HFF-Myc (cell line): ENCODE measurements around the gene DIP2C.
"Not testable (repeated sequence)": the region's sequence is repeated elsewhere in the genome, so short reads cannot be mapped to it uniquely, and the experiment has no call there.

Experiments
- DNase-seq: peaks from one replicate; pipeline ENCODE4 v3.0.0-alpha.2; 2011; ENCODE audit warnings: low read depth; ENCODE audit errors: extremely low read depth
- H3K4me3 ChIP-seq: replicated peaks from 2 replicates; pipeline ENCODE4 v1.5.1; 2011; ENCODE audit warnings: low read depth, mild to moderate bottlenecking, control low read depth, low read length
- CTCF ChIP-seq: IDR thresholded peaks from 2 replicates; pipeline ENCODE4 v1.5.1; 2012; ENCODE audit warnings: mild to moderate bottlenecking, low read depth, low read length, control low read depth; ENCODE audit errors: missing control alignments

The DIP2C gene

GRCh38 chr10:324593-324992, 364.9 kb downstream of the DIP2C start:
- no peak overlapping the region for H3K4me3 ChIP-seq
- TF ChIP-seq CTCF: no peak
- DNase-seq: no peak

DNA sequence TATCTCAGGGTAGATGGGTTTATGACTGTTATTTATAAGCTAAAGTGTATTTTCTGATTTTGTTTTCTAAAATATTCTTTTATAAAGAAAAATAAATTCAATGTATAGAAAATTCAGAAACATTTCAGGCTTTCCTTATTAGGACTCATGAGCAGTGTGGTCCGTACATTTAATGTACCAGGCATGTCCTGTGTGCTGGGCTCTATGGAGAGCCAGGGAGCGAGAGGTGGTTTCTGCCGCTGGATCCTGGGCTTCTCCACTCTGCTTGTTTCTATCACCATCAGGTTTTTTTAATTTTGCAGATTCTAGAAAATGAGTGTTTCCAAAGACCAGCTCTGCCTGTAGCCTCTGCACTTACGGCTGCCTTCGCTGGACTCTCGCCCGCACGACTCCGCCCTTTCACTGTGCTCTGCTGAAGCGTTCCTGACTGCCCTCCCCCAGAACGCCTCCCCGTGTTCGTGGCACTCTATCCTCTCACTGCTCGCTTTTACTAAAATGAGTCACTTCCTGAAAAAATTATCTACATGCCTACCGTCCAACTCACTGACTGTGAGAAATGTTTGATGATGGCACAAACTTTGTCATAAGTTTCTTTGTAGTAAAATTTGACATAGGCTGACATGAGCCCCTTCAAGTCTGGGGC, 365.7 kb downstream of the DIP2C start:
- no peak overlapping the region for H3K4me3 ChIP-seq
- DNase-seq: peak; percentile 88
- TF ChIP-seq CTCF: no peak

DNA sequence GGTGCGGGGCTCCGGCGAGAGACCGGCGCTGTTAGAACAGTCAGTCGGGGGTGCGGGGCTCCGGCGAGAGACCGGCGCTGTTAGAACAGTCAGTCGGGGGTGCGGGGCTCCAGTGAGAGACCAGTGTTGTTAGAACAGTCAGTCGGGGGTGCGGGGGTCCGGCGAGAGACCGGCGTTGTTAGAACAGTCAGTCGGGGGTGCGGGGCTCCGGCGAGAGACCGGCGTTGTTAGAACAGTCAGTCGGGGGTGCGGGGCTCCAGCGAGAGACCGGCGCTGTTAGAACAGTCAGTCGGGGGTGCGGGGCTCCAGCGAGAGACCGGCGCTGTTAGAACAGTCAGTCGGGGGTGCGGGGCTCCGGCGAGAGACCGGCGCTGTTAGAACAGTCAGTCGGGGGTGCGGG, 366.4 kb downstream of the DIP2C start:
- H3K4me3 ChIP-seq, DNase-seq: not testable (repeated sequence)

DNA sequence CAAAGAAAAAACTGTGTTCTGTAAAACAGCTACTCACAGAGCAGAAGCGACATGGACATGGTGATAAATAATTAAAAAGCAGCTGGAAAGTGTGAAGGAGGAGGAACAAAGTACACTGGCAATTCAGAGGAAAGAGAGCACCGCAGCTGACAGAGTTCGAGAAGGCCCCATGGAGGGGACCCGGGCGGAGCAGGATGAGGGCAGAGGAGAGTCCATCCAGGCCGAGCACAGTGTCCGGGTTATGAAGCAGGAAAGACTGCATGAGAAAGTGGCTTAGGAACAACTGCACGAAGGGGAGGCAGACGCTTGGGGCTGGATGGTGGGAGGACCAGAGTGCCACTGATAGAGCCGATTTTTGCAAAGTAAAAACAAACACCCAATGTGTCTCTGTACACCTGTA, 368.7 kb downstream of the DIP2C start:
- no peak for TF ChIP-seq CTCF
- DNase-seq: no peak
- H3K4me3 ChIP-seq: no peak overlapping the region

GRCh38 chr10:317926-318325, 371.5 kb downstream of the DIP2C start:
- TF ChIP-seq CTCF: no peak
- H3K4me3 ChIP-seq: no peak overlapping the region
- no peak for DNase-seq

- H3K4me3 ChIP-seq: no peak overlapping the region
- no peak for TF ChIP-seq CTCF
- no peak for DNase-seq
Observed at GRCh38 chr10:317271-317769, 372.1 kb downstream of the DIP2C start.

DNA sequence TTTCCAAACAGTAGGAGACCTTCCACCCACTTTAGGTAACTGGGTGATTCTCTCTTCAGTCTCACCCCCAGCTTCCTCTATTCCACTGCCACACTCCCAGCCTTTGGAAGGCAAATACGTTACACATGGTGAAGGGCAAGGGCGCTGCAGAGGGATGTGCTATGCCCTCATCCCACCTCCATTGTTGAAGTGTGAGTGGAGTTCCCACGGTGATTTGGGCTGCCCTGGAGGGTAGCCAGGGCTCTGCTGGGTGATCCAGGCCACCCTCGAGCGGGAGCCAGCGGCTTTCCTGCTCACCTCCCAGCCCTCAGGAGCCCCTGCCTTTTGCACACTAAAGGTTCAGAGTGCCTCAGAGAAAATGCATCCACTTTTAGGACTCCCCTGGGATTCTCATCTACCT, 373.1 kb downstream of the DIP2C start:
- no peak for DNase-seq
- H3K4me3 ChIP-seq: no peak overlapping the region
- no peak for TF ChIP-seq CTCF
